ENCODE data around the gene PFN3.

- TF ChIP-seq POLR2A (IDR thresholded peaks at IDR 0.05) (no peak), CTCF (IDR thresholded peaks at IDR 0.05) (no peak)
Observed at GRCh38 chr5:177428574-177429217, 28.2 kb upstream of the PFN3 start.

All from vagina (tissue), 2 donors.